Activated naive CD4-positive, alpha-beta T cell treated with anti-CD3 and anti-CD28 coated beads for 36 hours (primary cell): ENCODE measurements around the gene NMT1. TPM values are rescaled to one million over a fixed set of nuclear protein-coding genes. Genes with fewer than 3 reads are reported as not detected.

Experiments used
- CTCF ChIA-PET: fragments of 350-600 bp; sonication (Branson Sonifier 250); formaldehyde crosslinking; loops from one replicate; lab custom pipeline; 2021; ENCODE audit warnings: antibody characterized with exemption; lab: Charles Lee
- DNase-seq: peaks from one replicate; pipeline ENCODE4 v3.0.0-alpha.2; 2020
- H3K27ac Mint-ChIP-seq: one replicate; pipeline ENCODE4 v1.8.0; 2021; ENCODE audit warnings: mild to moderate bottlenecking, mixed read lengths
- H3K27me3 Mint-ChIP-seq: one replicate; pipeline ENCODE4 v1.8.0; 2021; ENCODE audit warnings: low read depth, mixed read lengths
- H3K36me3 Mint-ChIP-seq: one replicate; pipeline ENCODE4 v1.8.0; 2021; ENCODE audit warnings: low read depth, mixed read lengths
- H3K4me1 Mint-ChIP-seq: one replicate; pipeline ENCODE4 v1.8.0; 2021; ENCODE audit warnings: low read depth, mixed read lengths
- H3K4me3 Mint-ChIP-seq: one replicate; pipeline ENCODE4 v1.8.0; 2021; ENCODE audit warnings: mild to moderate bottlenecking, moderate library complexity, mixed read lengths
- H3K9me3 Mint-ChIP-seq: one replicate; pipeline ENCODE4 v1.8.0; 2021; ENCODE audit warnings: mixed read lengths
- intact Hi-C: fragments of 100-400 bp; cut with micrococcal nuclease; formaldehyde crosslinking; loops from one replicate; pipeline ENCODE4 v1.15.1; 2023
- total RNA-seq, 2 experiments: library from RNA; stranded (reverse); gene quantifications; one replicate each; pipeline ENCODE4 v1.2.3, GENCODE V29; 2021

The NMT1 gene
- total RNA-seq, 2 experiments from 2014 or later: 234 to 235 TPM

GRCh38 chr17:45101883-45102811 is 41.0 kb downstream of the NMT1 start:
- Mint-ChIP-seq H3K4me1 (no peaks in the 10 kb centered on the region), H3K27me3 (no peaks in the 10 kb centered on the region), H3K9me3 (no peaks in the 10 kb centered on the region), H3K4me3 (no peak overlapping the region), H3K27ac (no peak overlapping the region), H3K36me3 (peaks cover 35% of the 10 kb centered on the region)
- intact Hi-C loops: no loop called here
- DNase-seq: no peak
- CTCF ChIA-PET: no interaction called here

DNA sequence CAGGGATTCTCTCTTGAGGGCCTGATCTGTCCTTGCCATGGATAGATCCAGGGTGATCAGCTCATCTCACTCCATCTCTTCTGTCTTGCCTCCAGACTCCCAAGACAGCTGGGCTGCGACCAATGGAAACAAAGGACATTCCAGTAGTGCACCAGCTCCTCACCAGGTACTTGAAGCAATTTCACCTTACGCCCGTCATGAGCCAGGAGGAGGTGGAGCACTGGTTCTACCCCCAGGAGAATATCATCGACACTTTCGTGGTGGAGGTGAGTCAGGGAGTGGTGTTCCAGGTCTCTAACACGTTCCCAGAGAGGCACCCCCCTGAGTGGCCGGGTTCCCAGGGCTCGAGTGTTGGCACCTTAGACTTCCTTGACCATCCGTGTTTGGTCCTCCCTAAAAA is 41.7 kb downstream of the NMT1 start:
- H3K27ac Mint-ChIP-seq: no peak overlapping the region
- no peaks in the 10 kb centered on the region for H3K9me3 Mint-ChIP-seq
- intact Hi-C loops: no loop called here
- CTCF ChIA-PET: no interaction called here
- no peaks in the 10 kb centered on the region for H3K27me3 Mint-ChIP-seq
- peaks cover 33% of the 10 kb centered on the region for H3K36me3 Mint-ChIP-seq
- H3K4me3 Mint-ChIP-seq: no peak overlapping the region
- H3K4me1 Mint-ChIP-seq: no peaks in the 10 kb centered on the region
- DNase-seq: no peak

GRCh38 chr17:45103269-45103795 is 42.2 kb downstream of the NMT1 start:
- Mint-ChIP-seq H3K4me3 (no peak overlapping the region), H3K9me3 (no peaks in the 10 kb centered on the region), H3K27ac (no peak overlapping the region), H3K27me3 (no peaks in the 10 kb centered on the region), H3K36me3 (peaks cover 32% of the 10 kb centered on the region), H3K4me1 (no peaks in the 10 kb centered on the region)
- intact Hi-C loops: no loop called here
- DNase-seq: no peak
- CTCF ChIA-PET: no interaction called here

GRCh38 chr17:45104029-45104428 is 42.9 kb downstream of the NMT1 start:
- no peak overlapping the region for H3K4me3 Mint-ChIP-seq
- DNase-seq: no peak
- no peaks in the 10 kb centered on the region for H3K4me1 Mint-ChIP-seq
- peaks cover 27% of the 10 kb centered on the region for H3K36me3 Mint-ChIP-seq
- H3K9me3 Mint-ChIP-seq: no peaks in the 10 kb centered on the region
- no peak overlapping the region for H3K27ac Mint-ChIP-seq
- intact Hi-C loops: no loop called here
- CTCF ChIA-PET: interaction anchor here (0.9 kb wide), 1 partner anchor 139 kb away, joined by 5 read pairs; no protein-coding TSS in a partner anchor
- H3K27me3 Mint-ChIP-seq: no peaks in the 10 kb centered on the region

DNA sequence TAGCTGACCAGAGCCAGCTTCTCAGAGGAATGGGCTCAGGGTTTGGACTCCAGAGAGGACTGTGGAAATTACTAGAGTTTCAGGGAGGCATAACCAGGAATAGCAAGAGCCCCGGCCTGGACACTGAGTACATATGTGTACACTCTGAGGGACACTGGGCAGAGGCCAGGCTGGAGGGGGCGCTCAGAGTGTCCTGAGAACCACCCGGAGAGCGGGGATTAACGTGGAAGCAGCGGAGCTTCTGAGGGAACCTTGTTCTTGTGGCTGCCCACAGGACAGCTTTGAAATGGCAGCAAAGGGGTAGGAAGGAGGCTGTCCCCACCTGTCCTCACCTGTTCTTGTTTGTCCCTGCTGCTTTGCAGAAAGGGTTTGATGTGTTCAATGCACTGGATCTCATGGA is 43.4 kb downstream of the NMT1 start:
- CTCF ChIA-PET: interaction anchor here (0.9 kb wide), 1 partner anchor 139 kb away, joined by 5 read pairs; no protein-coding TSS in a partner anchor
- H3K27ac Mint-ChIP-seq: no peak overlapping the region
- peaks cover 24% of the 10 kb centered on the region for H3K36me3 Mint-ChIP-seq
- no peaks in the 10 kb centered on the region for H3K27me3 Mint-ChIP-seq
- intact Hi-C loops: no loop called here
- DNase-seq: no peak
- no peak overlapping the region for H3K4me3 Mint-ChIP-seq
- H3K4me1 Mint-ChIP-seq: no peaks in the 10 kb centered on the region
- no peaks in the 10 kb centered on the region for H3K9me3 Mint-ChIP-seq

- Mint-ChIP-seq H3K9me3 (no peaks in the 10 kb centered on the region), H3K27ac (no peak overlapping the region), H3K4me1 (no peaks in the 10 kb centered on the region), H3K4me3 (no peak overlapping the region), H3K36me3 (peaks cover 24% of the 10 kb centered on the region), H3K27me3 (no peaks in the 10 kb centered on the region)
- intact Hi-C loops: no loop called here
- CTCF ChIA-PET: interaction anchor here (1.0 kb wide), 1 partner anchor 9 kb away, joined by 3 read pairs; no protein-coding TSS in a partner anchor
- no peak for DNase-seq
These were observed 43.9 kb downstream of the NMT1 start for GRCh38 chr17:45104907-45105624.

DNA sequence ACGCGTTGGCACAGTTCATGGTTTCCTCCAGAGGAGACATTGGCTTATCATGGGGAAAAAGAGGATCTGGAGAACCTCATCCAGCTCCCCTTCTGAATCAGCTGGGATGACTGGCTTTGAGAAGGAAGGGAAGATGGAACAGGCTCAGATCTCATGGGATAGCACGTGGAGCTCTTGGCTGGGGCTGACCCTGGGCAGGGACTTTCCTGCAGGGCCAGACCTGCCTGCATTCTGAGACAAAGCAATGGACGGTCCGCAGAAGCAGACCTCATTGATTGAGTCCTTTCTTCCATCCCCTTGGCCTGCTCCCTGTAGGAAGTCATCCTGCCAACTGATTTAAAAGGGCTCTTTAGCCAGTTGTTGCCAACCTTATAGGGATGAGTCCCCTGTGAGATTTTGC is 45.0 kb downstream of the NMT1 start:
- no peak for DNase-seq
- peaks cover 23% of the 10 kb centered on the region for H3K36me3 Mint-ChIP-seq
- CTCF ChIA-PET: interaction anchor here (1.0 kb wide), 1 partner anchor 10 kb away, joined by 3 read pairs; no protein-coding TSS in a partner anchor
- H3K9me3 Mint-ChIP-seq: no peaks in the 10 kb centered on the region
- no peaks in the 10 kb centered on the region for H3K27me3 Mint-ChIP-seq
- H3K27ac Mint-ChIP-seq: no peak overlapping the region
- no peaks in the 10 kb centered on the region for H3K4me1 Mint-ChIP-seq
- intact Hi-C loops: no loop called here
- no peak overlapping the region for H3K4me3 Mint-ChIP-seq

- intact Hi-C loops: no loop called here
- Mint-ChIP-seq H3K27me3 (no peaks in the 10 kb centered on the region), H3K4me3 (no peak overlapping the region), H3K36me3 (peaks cover 23% of the 10 kb centered on the region), H3K27ac (no peak overlapping the region), H3K9me3 (no peaks in the 10 kb centered on the region), H3K4me1 (no peaks in the 10 kb centered on the region)
- CTCF ChIA-PET: no interaction called here
- DNase-seq: no peak
These were observed 45.5 kb downstream of the NMT1 start for GRCh38 chr17:45106582-45106981.

DNA sequence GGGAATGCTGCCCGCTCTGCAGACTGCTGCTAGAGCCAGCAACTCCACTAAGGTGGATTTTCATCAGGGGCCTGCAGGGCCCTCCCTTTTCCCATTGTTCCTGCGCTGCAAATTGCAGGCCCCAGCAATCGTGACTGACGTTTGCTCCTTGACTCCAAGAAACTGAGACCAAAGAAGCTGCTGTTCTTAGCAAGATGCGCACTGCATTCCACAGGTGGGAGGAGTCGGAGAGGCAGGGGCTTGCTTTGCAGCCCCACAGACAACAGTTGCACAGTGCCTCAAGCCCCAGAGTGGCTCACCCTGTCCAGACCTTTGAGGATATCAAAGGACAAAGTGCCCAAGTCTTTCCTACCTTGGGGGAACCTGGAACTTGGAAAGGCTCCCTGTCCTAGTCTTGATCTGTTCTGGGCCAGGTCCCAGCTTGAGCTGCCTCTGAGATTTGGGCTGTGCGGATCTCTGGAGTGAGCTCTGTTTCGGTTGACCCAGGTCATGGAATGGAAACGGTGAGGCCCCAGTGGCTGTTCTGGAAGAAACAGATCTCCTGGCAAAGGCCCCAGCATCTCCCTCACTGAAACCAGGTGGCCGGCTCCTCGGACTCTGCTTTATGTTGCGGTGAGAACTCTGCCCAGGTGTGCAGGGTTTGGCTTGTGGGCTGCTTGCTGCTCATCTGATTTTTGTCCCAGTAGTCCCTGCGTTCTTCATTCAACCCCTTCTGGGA is 46.3 kb downstream of the NMT1 start:
- H3K4me3 Mint-ChIP-seq: no peak overlapping the region
- peaks cover 16% of the 10 kb centered on the region for H3K36me3 Mint-ChIP-seq
- no peaks in the 10 kb centered on the region for H3K9me3 Mint-ChIP-seq
- CTCF ChIA-PET: interaction anchor here (1.8 kb wide), 1 partner anchor 90 kb away, joined by 7 read pairs; no protein-coding TSS in a partner anchor
- H3K27ac Mint-ChIP-seq: no peak overlapping the region
- DNase-seq: no peak
- intact Hi-C loops: no loop called here
- no peaks in the 10 kb centered on the region for H3K27me3 Mint-ChIP-seq
- H3K4me1 Mint-ChIP-seq: no peaks in the 10 kb centered on the region

DNA sequence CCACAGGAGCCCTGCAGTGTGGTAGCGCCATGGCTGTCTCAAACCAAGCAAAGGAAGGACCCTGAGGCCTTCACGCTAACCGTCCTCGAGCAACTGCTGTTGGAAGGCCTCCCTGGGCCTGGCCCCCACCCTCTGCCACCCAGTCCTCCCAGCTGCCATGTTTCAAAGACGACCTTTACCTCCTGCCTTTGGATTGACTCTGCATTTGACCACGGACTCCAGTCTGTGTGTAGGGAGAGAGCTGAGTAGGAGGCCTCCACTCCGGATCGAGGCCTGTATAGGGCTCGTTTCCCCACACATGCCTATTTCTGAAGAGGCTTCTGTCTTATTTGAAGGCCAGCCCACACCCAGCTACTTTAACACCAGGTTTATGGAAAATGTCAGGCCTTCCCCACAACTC is 46.9 kb downstream of the NMT1 start:
- Mint-ChIP-seq H3K27me3 (no peaks in the 10 kb centered on the region), H3K27ac (no peak overlapping the region), H3K9me3 (no peaks in the 10 kb centered on the region), H3K4me1 (no peaks in the 10 kb centered on the region), H3K36me3 (peaks cover 14% of the 10 kb centered on the region), H3K4me3 (no peak overlapping the region)
- intact Hi-C loops: no loop called here
- CTCF ChIA-PET: interaction anchor here (1.8 to 2.1 kb wide), 2 partner anchors 8 to 90 kb away, joined by 7 to 10 read pairs; no protein-coding TSS in a partner anchor
- no peak for DNase-seq

GRCh38 chr17:45108595-45109521 is 47.7 kb downstream of the NMT1 start:
- Mint-ChIP-seq H3K9me3 (no peaks in the 10 kb centered on the region), H3K27me3 (no peaks in the 10 kb centered on the region), H3K27ac (no peak overlapping the region), H3K4me1 (no peaks in the 10 kb centered on the region), H3K36me3 (peaks cover 9% of the 10 kb centered on the region), H3K4me3 (no peak overlapping the region)
- CTCF ChIA-PET: interaction anchor here (0.7 to 2.1 kb wide), 3 partner anchors 9 to 89 kb away, joined by 4 to 10 read pairs (median 7); partner anchors contain the start of gene ACBD4
- intact Hi-C loops: no loop called here
- no peak for DNase-seq
